ENCODE measurements around the gene TNS1.
A peak's percentile ranks its signal among the peaks of the same experiment; 100 is the strongest.

TNS1 gene

DNA sequence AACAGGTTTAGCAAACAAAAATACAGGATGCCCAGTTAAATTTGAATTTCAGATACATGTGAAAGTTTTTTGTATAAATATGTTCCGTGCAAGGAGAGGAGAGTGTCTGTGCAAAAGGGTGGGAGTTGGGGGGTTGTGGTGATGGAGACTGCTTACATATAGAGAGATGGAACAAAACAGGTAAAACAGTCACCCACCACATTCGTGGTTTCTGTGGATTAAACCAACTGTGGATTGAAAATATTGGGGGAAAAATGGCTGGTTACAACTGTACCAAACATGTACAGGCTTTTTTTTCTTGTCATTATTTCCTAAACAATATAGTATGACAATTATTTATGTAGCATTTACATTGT, 245.7 kb downstream of the TNS1 start:
- DNase-seq, result no peak

DNA sequence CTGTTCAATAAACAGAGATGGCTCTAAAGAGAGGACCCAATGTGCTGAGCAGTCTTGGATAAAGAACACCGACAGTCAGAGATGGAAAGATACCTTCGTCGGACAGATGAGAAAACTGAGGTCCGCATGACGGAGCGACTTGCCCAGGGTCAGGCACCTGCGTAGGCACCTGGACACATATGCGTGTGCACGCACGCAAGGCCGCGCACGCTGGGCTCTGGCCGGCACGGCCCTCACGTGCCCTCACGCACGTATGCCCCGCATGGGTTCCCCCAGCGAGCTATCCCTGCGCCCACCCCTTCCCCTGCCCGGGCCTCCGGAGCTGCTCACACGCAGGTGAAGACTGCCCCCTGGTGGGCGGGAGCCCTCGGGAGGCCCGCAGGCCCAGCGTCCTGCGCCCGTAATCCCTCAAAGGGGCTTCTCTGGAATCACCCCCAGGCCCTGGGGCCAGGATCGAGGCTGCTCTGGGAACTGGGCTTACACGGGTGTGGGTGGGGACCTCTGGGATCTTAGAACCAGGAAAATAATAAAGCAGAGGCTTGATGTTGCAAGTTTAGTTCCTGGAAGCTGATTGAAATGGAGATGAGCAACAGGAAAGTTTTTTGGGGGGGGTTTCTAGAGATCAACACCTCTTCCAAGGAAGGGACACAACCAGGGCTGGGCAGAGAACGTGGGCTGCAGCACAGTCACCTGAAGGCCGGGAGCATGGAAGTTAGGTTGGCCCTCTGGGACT, 246.3 kb downstream of the TNS1 start:
- DNase-seq, result peak; percentile 73

DNA sequence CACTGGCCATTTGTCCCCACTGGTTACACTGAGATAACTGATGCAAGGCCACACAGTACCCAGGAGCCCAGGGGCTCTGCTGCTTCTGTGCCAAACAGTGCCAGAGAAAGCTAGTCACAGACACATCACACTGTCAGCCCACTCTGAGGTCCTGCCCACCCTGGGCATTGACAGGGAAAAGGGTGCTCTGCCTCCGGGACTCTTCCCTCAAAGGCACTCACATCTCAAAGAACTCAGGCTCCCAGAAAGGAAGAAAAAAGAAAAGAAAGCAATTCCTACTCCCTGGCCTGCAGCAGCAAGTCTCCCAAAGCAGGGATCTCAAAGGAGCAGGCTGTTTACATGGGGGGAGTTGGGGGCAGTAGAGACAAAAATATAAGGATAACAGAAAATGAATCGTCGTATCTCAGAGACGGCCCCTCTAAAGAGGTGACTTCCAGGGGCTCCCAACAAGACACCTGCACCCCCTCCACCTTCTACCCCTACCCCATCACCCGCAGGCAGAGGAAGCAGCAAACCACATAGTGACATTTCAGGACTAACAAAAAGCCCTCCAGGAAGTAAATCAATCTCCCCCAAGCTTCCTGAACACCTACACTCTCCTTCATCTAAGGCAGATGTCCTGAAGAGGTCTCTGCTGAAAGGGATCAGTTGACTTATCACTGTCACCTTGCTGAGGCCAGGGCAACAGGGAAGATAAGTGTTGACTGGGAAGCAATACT, 247.6 kb downstream of the TNS1 start:
- no peak for DNase-seq

DNA sequence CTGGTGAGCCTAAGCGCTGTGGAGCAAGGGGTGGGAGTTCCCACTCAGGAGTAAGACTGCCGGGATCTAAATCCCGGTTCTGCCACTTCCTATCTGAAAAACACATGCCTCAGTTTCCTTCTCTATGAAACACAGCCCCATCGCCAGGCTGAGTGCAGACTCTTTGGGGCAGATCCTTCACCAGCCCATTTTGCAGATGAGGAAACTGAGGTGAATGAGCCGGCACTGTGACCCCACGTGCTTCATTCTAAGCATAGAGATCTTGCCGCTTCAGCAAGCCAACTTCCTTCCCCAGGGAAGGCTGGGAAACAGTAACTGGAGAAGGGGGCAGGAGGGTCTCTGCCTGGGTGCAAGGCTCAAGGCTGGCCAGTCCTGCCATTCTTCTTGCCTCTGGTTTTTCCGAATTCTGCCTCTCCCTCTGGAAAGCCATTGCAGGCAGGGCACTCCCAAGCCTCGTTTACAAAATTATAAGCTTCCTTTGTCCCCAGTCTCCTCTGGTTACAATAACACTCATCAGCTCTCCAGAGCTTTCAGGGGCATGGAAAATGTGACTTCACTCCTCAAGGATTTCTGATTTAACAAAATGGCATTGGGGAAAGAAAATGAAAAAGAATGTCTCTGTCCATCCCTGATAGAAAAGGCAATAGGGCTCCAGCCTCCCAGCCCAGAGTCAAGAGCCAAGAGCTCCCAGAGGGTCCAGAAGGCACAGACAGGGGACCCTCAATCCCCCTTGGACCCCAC, 249.2 kb downstream of the TNS1 start:
- peak; percentile 78 for DNase-seq

DNA sequence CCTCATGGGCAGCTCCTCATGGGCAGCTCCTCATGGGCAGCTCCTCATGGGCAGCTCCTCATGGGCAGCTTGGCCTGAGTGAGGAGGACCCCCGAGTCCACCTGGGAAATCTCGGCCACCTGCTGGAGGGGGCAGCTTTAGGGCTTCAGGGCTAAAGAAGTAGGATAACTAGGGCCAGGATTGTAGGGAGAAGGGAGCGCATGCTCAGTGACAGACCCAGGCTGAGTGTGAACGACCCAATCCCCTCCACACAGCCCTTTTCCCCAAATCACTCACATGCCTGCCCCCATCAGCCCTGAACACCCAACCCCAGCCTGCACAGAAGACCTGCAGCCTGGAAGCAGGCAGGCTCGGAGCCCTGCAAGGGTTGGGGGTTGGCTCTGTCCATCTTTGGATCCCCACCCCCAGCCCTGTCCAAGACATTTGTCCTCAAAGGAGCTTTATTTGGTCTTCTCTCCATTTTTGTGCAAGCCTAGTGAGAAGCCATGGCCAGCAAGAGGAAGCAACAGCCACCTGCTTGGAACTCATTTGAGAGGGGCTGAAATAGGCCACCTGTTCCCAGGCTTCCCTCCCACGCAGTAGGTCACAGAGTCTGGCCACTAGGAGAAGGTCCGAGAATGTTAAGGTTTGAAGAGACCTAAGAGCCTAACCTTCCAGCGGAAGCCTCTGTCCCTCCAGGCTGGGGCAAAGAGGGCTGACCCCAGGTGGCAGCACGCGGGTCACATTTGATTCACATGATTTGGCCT, 249.9 kb downstream of the TNS1 start:
- DNase-seq, result no peak

DNA sequence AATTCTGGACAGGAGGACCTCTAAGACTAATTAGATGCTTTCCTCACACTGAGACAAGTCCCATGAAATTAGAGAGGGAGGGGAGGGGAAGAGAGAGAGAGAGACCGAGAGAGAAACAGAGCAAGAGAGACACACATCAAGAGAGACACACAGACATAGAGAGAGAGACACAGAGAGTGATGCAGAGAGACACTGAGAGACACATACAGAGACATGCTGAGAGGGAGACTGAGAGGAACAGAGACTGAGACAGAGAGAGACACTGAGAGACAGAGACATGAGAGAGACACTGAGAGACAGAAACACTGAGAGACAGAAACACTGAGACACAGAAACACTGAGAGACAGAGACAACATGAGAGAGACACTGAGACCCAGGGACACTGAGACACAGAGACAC, 250.8 kb downstream of the TNS1 start:
- no peak for DNase-seq

DNA sequence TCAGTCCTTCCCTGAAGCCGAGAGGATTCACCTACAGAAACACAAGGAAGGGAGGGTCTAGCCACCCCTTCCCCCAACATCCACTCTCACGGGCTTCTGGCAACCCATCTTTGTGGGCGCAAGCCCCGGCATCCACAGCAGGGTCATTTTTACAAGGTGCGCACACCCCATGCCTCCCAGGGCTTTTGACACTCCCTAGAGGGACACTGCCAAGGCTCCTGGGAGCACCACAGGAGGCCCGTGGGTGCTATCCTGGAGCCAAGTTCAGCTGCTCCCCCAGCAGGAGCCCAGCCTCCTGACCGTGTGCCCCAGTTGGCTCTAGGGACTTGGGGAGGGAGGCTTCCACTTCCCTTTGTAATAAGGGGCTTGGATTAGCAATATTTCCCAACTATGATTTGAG, 251.6 kb downstream of the TNS1 start:
- no peak for DNase-seq

Measured in fibroblast of skin of scalp (primary cell).